Lung (tissue), 12 donors: ENCODE results near the gene SDK2. TPM values are rescaled to one million over a fixed set of nuclear protein-coding genes. Genes with fewer than 3 reads are reported as not detected.

Experiments used
- ATAC-seq: fragments of 200-7000 bp; cut with Tn5 transposase; one replicate; pipeline ENCODE4 v1.9.1; 2020; ENCODE audit warnings: moderate number of reproducible peaks; ENCODE audit not compliant: insufficient read depth, low FRiP score
- DNase-seq, 3 donors: peaks; one replicate each; pipeline ENCODE4 v3.0.0-alpha.2; 2013 to 2017
- H3K27ac ChIP-seq, 2 donors: one replicate each; pipeline ENCODE4 v1.5.1; 2013; ENCODE audit warnings: mild to moderate bottlenecking in 2 of 2, moderate library complexity in 2 of 2, control low read depth in 1 of 2, inconsistent platforms in 1 of 2, low read depth in 1 of 2, low read length in 1 of 2
- H3K27me3 ChIP-seq, 3 donors: one replicate each; pipeline ENCODE4 v1.5.1; 2013; ENCODE audit warnings: low read length in 2 of 3; ENCODE audit not compliant: control insufficient read depth in 3 of 3, insufficient read depth in 3 of 3
- H3K36me3 ChIP-seq, 4 donors: one replicate each; pipeline ENCODE4 v1.5.1; 2013; ENCODE audit warnings: low read length in 4 of 4, mild to moderate bottlenecking in 1 of 4, moderate library complexity in 1 of 4; ENCODE audit not compliant: control insufficient read depth in 4 of 4, insufficient read depth in 4 of 4
- H3K4me1 ChIP-seq, 5 donors: one replicate each; pipeline ENCODE4 v1.5.1; 2013; ENCODE audit warnings: low read length in 5 of 5, mild to moderate bottlenecking in 2 of 5, moderate library complexity in 1 of 5; ENCODE audit not compliant: control insufficient read depth in 5 of 5, insufficient read depth in 5 of 5
- H3K4me3 ChIP-seq: one replicate; pipeline ENCODE4 v1.5.1; 2013; ENCODE audit warnings: mild to moderate bottlenecking, control low read depth, moderate library complexity
- H3K9ac ChIP-seq, 2 donors: one replicate each; pipeline ENCODE4 v1.5.1; 2013; ENCODE audit warnings: low read length in 2 of 2, control low read depth in 1 of 2; ENCODE audit not compliant: insufficient read depth in 1 of 2
- H3K9me3 ChIP-seq, 4 donors: one replicate each; pipeline ENCODE4 v1.5.1; 2013; ENCODE audit warnings: low read length in 3 of 4, mild to moderate bottlenecking in 1 of 4, moderate library complexity in 1 of 4; ENCODE audit not compliant: control insufficient read depth in 4 of 4, insufficient read depth in 3 of 4
- WGBS, 2 donors: extraction: QIAGEN DNeasy Blood & Tissue Kit; methylation state at CpG; one replicate each; pipeline ENCODE4 v1.1.7; 2013; 5-methylcytosine and 5-hydroxymethylcytosine counted together
- polyA plus RNA-seq, 2 donors: library from polyadenylated mRNA; stranded (reverse); fragments of 200-250 nt; gene quantifications; one replicate each; pipeline ENCODE4 v1.2.1, GENCODE V29; 2013
- total RNA-seq, 2 donors: library from RNA; depleted of rRNA in 1 of 2; stranded (reverse); fragments of >200 nt in 1 of 2; gene quantifications; one replicate each; pipeline ENCODE4 v1.2.1, GENCODE V29; 2014 to 2021
- TF ChIP-seq, protein P1 (sequence below): IDR thresholded peaks from 2 replicates; pipeline ENCODE4 v1.5.1; 2012; ENCODE audit warnings: mild to moderate bottlenecking; ENCODE audit errors: control extremely low read depth, extremely low read depth
- donor health status: control.
- donor health status: control.
- donor health status: Bipolar disorder and iron deficiency.
- donor health status: healthy.
- donor health status: DM: yes; HTN: yes; CAD: no.

SDK2 gene
- total and polyA plus RNA-seq, 4 donors: 0.91 to 41.7 (median 4.3) TPM

DNA sequence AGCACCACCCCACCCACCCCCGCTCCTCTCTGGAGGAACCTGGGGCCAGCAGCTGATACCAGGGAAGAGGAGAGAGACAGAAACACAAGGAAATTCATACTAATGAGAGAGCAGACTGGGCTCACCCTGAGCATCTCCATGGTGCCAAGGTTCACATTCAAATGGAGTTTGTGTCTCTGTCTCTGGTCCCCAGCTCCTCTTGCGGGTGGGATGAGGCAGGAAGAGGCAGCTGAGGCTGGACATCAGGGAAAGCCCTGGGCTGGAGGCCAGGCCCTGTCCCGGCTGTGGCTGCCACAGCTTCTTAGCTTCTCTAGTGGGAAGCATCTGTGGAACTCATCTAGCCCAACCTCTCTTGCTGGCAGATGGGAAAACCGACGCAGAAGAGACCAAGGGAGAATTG, 121.5 kb downstream of the SDK2 start:
- Histone ChIP-seq H3K27me3 (no peaks in the 10 kb centered on the region), H3K4me1 (no peaks in the 10 kb centered on the region), H3K4me3 (no peak overlapping the region), H3K27ac (no peak overlapping the region), H3K9me3 (peaks cover 0 to 2% (median 0%) of the 10 kb centered on the region in 4 donors), H3K36me3 (no peaks in the 10 kb centered on the region), H3K9ac (no peak overlapping the region)
- 90 to 92% methylated on average over 5 of the region's 5 CpGs for WGBS, 2 donors
- TF ChIP-seq, protein P1, sequence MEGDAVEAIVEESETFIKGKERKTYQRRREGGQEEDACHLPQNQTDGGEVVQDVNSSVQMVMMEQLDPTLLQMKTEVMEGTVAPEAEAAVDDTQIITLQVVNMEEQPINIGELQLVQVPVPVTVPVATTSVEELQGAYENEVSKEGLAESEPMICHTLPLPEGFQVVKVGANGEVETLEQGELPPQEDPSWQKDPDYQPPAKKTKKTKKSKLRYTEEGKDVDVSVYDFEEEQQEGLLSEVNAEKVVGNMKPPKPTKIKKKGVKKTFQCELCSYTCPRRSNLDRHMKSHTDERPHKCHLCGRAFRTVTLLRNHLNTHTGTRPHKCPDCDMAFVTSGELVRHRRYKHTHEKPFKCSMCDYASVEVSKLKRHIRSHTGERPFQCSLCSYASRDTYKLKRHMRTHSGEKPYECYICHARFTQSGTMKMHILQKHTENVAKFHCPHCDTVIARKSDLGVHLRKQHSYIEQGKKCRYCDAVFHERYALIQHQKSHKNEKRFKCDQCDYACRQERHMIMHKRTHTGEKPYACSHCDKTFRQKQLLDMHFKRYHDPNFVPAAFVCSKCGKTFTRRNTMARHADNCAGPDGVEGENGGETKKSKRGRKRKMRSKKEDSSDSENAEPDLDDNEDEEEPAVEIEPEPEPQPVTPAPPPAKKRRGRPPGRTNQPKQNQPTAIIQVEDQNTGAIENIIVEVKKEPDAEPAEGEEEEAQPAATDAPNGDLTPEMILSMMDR: no peak
- DNase-seq (no peak), ATAC-seq (no peak)

DNA sequence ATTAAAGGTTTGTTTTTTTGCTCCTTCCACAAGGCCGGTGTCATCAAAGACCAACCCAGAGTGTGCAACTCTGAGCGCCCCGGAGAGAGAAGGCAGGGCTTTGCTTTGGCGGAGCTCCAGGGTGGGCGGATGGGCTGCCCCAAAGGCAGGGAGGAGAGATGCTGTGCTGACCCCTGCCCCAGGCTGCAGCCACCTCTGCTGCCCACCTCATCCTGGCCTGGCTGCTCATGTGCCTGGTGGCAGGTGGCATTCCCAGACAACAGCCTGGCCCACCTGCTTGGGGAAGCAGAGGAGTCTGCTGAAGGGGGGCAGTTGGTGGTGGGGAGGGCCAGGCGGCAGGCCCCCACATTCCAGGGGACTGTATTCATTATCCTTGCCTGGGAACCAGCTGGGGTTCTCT, 122.1 kb downstream of the SDK2 start:
- Histone ChIP-seq H3K27me3 (no peaks in the 10 kb centered on the region), H3K27ac (no peak overlapping the region), H3K9me3 (peaks cover 0 to 2% (median 0%) of the 10 kb centered on the region in 4 donors), H3K9ac (no peak overlapping the region), H3K4me1 (no peaks in the 10 kb centered on the region), H3K4me3 (no peak overlapping the region), H3K36me3 (no peaks in the 10 kb centered on the region)
- no peak for DNase-seq
- no peak for ATAC-seq
- 80 to 95% methylated on average over 6 of the region's 6 CpGs for WGBS, 2 donors
- TF ChIP-seq, protein P1: no peak

DNA sequence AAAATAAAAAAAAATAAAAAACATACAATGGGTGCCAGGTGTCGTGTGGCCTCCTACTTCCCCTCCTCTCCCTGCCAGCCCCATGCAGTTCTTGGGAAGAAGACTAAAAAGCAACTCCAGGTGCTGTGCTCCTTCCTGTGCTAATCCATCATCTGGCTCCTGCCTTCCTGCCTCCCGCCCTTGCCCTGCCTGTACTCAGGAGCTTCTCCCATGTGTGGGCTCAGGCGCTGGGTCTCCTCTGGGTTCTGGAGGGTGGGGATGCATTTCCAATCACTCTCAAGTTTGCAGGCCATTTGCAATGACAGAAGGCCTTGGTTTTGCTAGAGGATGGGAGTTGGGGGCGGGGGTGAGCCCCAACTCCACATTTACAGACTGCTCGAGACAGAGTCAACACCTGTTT, 122.9 kb downstream of the SDK2 start:
- H3K4me3 ChIP-seq: no peak overlapping the region
- no peak overlapping the region for H3K9ac ChIP-seq
- no peaks in the 10 kb centered on the region for H3K4me1 ChIP-seq
- 82 to 92% methylated on average over 5 of the region's 5 CpGs for WGBS, 2 donors
- TF ChIP-seq, protein P1: no peak
- no peaks in the 10 kb centered on the region for H3K36me3 ChIP-seq
- no peak for ATAC-seq
- no peak overlapping the region for H3K27ac ChIP-seq
- no peak for DNase-seq
- H3K27me3 ChIP-seq: no peaks in the 10 kb centered on the region
- H3K9me3 ChIP-seq: peaks cover 0 to 2% (median 0%) of the 10 kb centered on the region in 4 donors

DNA sequence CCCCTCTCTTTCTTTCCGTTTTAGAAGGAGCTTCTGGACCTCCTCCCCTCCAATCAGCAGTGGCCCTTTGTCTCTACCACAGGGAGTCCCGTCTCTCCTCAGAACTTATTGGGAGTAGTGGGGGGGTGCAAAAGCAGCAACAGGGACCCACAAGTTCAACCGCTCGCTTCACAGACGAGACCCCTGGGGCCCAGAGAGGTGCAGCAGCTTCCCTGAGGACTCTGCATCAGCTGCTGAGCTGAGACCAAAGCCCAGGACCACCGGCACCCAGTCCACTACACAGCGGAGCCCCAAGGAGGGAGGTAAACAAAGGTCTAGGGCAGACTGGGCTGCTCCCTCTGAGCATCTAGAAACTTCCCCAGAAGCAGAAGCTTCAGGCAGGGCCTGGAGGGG, 123.9 kb downstream of the SDK2 start:
- Histone ChIP-seq H3K4me1 (no peaks in the 10 kb centered on the region), H3K4me3 (no peak overlapping the region), H3K9ac (no peak overlapping the region), H3K27ac (no peak overlapping the region), H3K36me3 (no peaks in the 10 kb centered on the region), H3K27me3 (no peaks in the 10 kb centered on the region), H3K9me3 (peaks cover 0 to 2% (median 0%) of the 10 kb centered on the region in 4 donors)
- DNase-seq (no peak), ATAC-seq (no peak)
- TF ChIP-seq, protein P1: no peak
- WGBS, 2 donors: 83 to 93% methylated on average over 7 of the region's 7 CpGs
